Measurements from ENCODE around the gene ZC3H18. TPM values are rescaled to one million over a fixed set of nuclear protein-coding genes. Genes with fewer than 3 reads are reported as not detected.

The ZC3H18 gene
- total and polyA plus RNA-seq, 5 donors: 17.5 to 25.1 (median 19.6) TPM

DNA sequence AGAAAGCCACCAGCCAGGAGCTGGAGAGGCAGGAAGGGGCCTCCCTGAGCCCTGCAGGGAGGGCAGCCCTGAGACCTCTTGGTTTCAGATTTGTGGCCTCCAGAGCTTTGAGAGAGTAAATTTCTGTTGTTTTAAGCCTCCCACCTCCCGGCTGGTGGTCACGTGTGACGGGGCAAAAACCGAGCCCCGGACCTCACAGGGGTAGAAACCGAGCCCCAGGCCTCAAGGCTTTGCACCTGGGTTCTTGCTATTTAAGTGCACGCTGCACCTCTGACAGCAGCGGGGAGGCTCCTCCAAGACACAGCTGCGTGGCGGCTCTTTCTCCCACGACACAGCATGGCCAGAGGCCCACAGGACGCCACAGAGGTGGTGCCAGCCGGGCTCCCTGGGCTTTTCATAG, 17.4 kb upstream of the ZC3H18 start:
- WGBS: 72% methylated on average over 13 of the region's 13 CpGs
- Histone ChIP-seq H3K27ac (ENCODE audit: low read length) (no peak overlapping the region), H3K4me3 (ENCODE audit: low read length) (no peak overlapping the region), H3K9me3 (ENCODE audit: control insufficient read depth, low read length) (no peaks in the 10 kb centered on the region), H3K4me1 (ENCODE audit: control insufficient read depth, insufficient read depth, low read length) (no peaks in the 10 kb centered on the region), H3K27me3 (ENCODE audit: control insufficient read depth, insufficient read depth) (no peaks in the 10 kb centered on the region)
- ATAC-seq (no peak), DNase-seq (peak in 1 of 3 donors; percentile 3)
- intact Hi-C loops (cut with DNase I): no loop called here

DNA sequence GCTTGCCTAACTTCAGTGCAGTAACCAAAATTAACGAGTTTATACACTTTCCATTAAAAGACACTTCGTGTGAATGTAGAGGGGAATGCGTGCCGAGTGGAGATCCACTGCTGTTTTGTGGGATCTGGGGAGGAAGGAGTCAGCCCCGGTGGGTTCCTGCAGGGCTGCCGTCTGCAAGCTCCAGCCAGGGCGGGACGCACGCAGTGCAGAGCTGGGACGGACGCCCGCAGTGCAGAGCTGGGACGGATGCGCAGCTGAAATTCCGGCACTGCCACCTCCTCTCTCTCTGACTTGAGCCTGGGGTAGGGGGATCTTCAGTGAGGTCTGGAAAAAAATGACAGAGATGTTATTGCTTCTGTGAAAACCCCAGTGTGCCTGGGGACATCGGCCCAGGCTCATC, 16.5 kb upstream of the ZC3H18 start:
- 75% methylated on average over 16 of the region's 16 CpGs for WGBS
- H3K4me3 ChIP-seq (ENCODE audit: low read length): no peak overlapping the region
- no peaks in the 10 kb centered on the region for H3K27me3 ChIP-seq (ENCODE audit: control insufficient read depth, insufficient read depth)
- no peak overlapping the region for H3K27ac ChIP-seq (ENCODE audit: low read length)
- DNase-seq: peak in 1 of 3 donors; percentile 15
- no peak for ATAC-seq
- intact Hi-C loops (cut with DNase I): no loop called here
- H3K9me3 ChIP-seq (ENCODE audit: control insufficient read depth, low read length): no peaks in the 10 kb centered on the region
- H3K4me1 ChIP-seq (ENCODE audit: control insufficient read depth, insufficient read depth, low read length): no peaks in the 10 kb centered on the region

GRCh38 chr16:88554711-88555264, 15.4 kb upstream of the ZC3H18 start:
- intact Hi-C loops (cut with DNase I): no loop called here
- Histone ChIP-seq H3K27ac (ENCODE audit: low read length) (no peak overlapping the region), H3K4me1 (ENCODE audit: control insufficient read depth, insufficient read depth, low read length) (no peaks in the 10 kb centered on the region), H3K4me3 (ENCODE audit: low read length) (no peak overlapping the region), H3K9me3 (ENCODE audit: control insufficient read depth, low read length) (no peaks in the 10 kb centered on the region), H3K27me3 (ENCODE audit: control insufficient read depth, insufficient read depth) (no peaks in the 10 kb centered on the region)
- ATAC-seq (no peak), DNase-seq (peak in 1 of 3 donors; percentile 40)
- 68% methylated on average over 15 of the region's 15 CpGs for WGBS

GRCh38 chr16:88556294-88556988, 13.8 kb upstream of the ZC3H18 start:
- ATAC-seq: no peak
- peak in 1 of 3 donors; percentile 7 for DNase-seq
- Histone ChIP-seq H3K27me3 (ENCODE audit: control insufficient read depth, insufficient read depth) (no peaks in the 10 kb centered on the region), H3K27ac (ENCODE audit: low read length) (no peak overlapping the region), H3K9me3 (ENCODE audit: control insufficient read depth, low read length) (no peaks in the 10 kb centered on the region), H3K4me3 (ENCODE audit: low read length) (no peak overlapping the region), H3K4me1 (ENCODE audit: control insufficient read depth, insufficient read depth, low read length) (no peaks in the 10 kb centered on the region)
- WGBS: 82% methylated on average over 15 of the region's 15 CpGs
- intact Hi-C loops (cut with DNase I): no loop called here

DNA sequence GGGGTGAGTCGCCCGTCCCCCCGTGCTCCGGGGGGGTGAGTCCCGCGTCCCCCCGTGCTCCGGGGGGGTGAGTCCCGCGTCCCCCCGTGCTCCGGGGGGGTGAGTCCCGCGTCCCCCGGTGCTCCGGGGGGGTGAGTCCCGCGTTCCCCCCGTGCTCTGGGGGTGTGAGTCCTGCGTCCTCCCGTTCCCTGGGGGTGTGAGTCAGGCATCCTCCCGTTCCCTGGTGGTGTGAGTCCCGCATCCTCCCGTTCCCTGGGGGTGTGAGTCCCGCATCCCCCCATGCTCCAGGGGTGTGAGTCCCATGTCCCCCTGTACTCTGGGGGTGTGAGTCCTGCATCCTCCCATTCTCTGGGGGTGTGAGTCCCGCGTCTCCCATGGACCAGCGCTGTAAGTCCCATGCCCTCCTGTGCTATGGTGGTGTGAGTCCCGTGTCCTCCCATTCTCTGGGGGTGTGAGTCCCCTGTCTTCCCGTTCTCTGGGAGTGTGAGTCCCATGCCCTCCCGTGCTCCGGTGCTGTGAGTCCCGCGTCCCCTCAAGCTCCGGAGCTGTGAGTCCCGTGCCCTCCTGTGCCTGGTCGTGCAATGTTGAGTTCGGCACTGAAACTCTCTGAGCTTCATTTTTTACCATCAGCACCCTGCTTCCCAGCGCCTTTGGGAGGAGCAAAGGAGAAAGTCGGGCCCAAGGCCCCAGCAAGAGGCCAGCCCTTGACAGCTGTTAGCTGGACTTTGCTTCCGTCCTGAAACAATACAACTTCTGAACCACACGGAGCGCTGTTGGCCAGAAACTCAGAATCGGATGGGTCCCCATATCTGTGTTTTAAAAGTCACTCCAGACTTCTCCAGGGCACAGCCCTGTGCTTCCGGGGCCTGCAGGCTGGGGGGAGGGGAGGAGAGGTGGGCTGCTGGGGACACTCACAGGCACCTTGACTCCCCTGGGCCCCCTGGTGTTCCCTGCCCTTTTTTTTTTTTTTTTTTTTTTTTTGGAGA, 11.5 kb upstream of the ZC3H18 start:
- DNase-seq (peak; percentile 86 to 93 (median 92)), ATAC-seq (peak; percentile 42 to 71)
- no peaks in the 10 kb centered on the region for H3K27me3 ChIP-seq (ENCODE audit: control insufficient read depth, insufficient read depth)
- no peak overlapping the region for H3K27ac ChIP-seq (ENCODE audit: low read length)
- no peaks in the 10 kb centered on the region for H3K4me1 ChIP-seq (ENCODE audit: control insufficient read depth, insufficient read depth, low read length)
- H3K4me3 ChIP-seq (ENCODE audit: low read length): no peak overlapping the region
- 49% methylated on average over 41 of the region's 45 CpGs for WGBS
- H3K9me3 ChIP-seq (ENCODE audit: control insufficient read depth, low read length): no peaks in the 10 kb centered on the region
- intact Hi-C loops (cut with DNase I): no loop called here

DNA sequence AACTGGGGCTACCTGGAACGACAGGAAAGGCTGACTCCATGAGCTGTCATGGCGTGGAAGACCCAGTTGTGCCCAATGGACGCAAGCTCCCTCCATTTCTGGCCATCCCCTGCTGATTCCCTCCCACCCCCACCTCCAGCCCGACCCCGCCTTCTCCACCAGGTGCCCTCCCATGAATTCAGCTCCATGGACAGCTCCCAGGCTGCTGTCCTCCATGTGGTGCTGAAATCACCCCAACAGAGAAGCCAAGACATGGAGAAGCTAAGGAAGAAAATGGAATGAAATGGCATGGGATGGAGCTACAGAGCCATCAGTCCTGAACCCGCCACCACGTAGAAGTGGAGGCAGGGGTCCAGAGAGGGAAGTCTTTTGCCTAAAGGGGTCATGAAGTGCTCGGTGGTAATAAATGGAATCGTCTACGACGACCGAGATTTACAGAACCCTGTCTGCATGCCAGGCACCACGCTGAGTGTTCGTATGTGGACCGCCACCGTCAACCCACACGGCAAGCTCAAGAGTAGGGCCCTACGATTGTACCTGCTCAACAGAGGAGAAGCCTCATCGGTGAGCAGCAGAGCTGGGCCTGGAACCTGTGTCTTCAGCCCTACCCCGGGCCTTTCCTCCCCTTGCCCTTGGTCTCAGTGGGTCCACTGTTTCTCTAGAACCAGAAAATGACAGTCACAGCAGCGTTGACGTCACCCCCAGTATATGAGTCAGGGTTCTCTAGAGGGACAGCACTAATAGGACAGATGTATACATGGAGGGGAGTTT, 9.3 kb upstream of the ZC3H18 start:
- ATAC-seq (no peak), DNase-seq (peak in 1 of 3 donors; percentile 37)
- H3K27me3 ChIP-seq (ENCODE audit: control insufficient read depth, insufficient read depth): no peaks in the 10 kb centered on the region
- no peaks in the 10 kb centered on the region for H3K4me1 ChIP-seq (ENCODE audit: control insufficient read depth, insufficient read depth, low read length)
- 62% methylated on average over 22 of the region's 22 CpGs for WGBS
- intact Hi-C loops (cut with DNase I): loop anchor here in 1 of 4 donors (2.0 kb wide), 1 partner anchor 116 kb away; no protein-coding TSS in a partner anchor
- H3K9me3 ChIP-seq (ENCODE audit: control insufficient read depth, low read length): no peaks in the 10 kb centered on the region
- no peak overlapping the region for H3K4me3 ChIP-seq (ENCODE audit: low read length)
- H3K27ac ChIP-seq (ENCODE audit: low read length): no peak overlapping the region

- Histone ChIP-seq H3K9me3 (ENCODE audit: control insufficient read depth, low read length) (no peaks in the 10 kb centered on the region), H3K4me1 (ENCODE audit: control insufficient read depth, insufficient read depth, low read length) (no peaks in the 10 kb centered on the region), H3K4me3 (ENCODE audit: low read length) (no peak overlapping the region), H3K27me3 (ENCODE audit: control insufficient read depth, insufficient read depth) (no peaks in the 10 kb centered on the region), H3K27ac (ENCODE audit: low read length) (no peak overlapping the region)
- 28% methylated on average over 22 of the region's 24 CpGs for WGBS
- peak; percentile 27 to 28 for ATAC-seq
- intact Hi-C loops (cut with DNase I): loop anchor here in 1 of 4 donors (2.0 kb wide), 1 partner anchor 117 kb away; no protein-coding TSS in a partner anchor
- DNase-seq: peak in 1 of 3 donors; percentile 73
These were observed 8.5 kb upstream of the ZC3H18 start for GRCh38 chr16:88561485-88562359.

DNA sequence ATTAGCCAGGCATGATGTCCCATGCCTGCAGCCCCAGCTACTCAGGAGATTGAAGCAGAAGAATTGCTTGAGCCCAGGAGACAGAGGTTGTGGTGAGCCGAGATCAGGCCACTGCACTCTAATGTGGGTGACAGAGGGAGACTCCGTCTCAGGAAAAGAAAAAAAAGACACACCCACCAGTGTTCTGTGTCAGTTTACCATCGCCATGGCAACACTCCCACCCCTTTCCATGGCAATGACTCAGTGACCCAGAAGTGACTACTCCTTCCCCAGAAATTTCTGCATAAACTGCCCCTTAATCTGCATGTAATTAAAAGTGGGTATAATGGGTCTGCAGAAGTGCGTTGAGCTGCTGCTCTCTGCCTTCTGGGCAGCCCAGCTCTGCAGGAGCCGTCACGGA, 4.0 kb upstream of the ZC3H18 start:
- no peak overlapping the region for H3K4me3 ChIP-seq (ENCODE audit: low read length)
- no peaks in the 10 kb centered on the region for H3K27me3 ChIP-seq (ENCODE audit: control insufficient read depth, insufficient read depth)
- peaks cover 2% of the 10 kb centered on the region for H3K4me1 ChIP-seq (ENCODE audit: control insufficient read depth, insufficient read depth, low read length)
- H3K9me3 ChIP-seq (ENCODE audit: control insufficient read depth, low read length): no peaks in the 10 kb centered on the region
- WGBS: 64% methylated on average over 6 of the region's 6 CpGs
- DNase-seq (peak in 1 of 3 donors; percentile 28), ATAC-seq (no peak)
- intact Hi-C loops (cut with DNase I): no loop called here
- H3K27ac ChIP-seq (ENCODE audit: low read length): no peak overlapping the region

- H3K4me3 ChIP-seq (ENCODE audit: low read length): peak overlapping the region; percentile 65
- peaks cover 4% of the 10 kb centered on the region for H3K4me1 ChIP-seq (ENCODE audit: control insufficient read depth, insufficient read depth, low read length)
- peak in 1 of 3 donors; percentile 39 for DNase-seq
- intact Hi-C loops (cut with DNase I): no loop called here
- H3K27ac ChIP-seq (ENCODE audit: low read length): no peak overlapping the region
- WGBS: 89% methylated on average over 18 of the region's 18 CpGs
- ATAC-seq: no peak
- H3K27me3 ChIP-seq (ENCODE audit: control insufficient read depth, insufficient read depth): no peaks in the 10 kb centered on the region
- no peaks in the 10 kb centered on the region for H3K9me3 ChIP-seq (ENCODE audit: control insufficient read depth, low read length)
These were observed 1.2 kb upstream of the ZC3H18 start for GRCh38 chr16:88568710-88569613.

Data from right cardiac atrium (tissue), 5 donors.